Immature natural killer cell (primary cell): Measurements from ENCODE around the gene NUP50. TPM values are rescaled to one million over a fixed set of nuclear protein-coding genes. Genes with fewer than 3 reads are reported as not detected.

Experiments used
- DNase-seq, 3 donors: peaks; one replicate each; pipeline ENCODE4 v3.0.0; 2022; ENCODE audit warnings: mixed read lengths in 1 of 3
- H3K27ac Mint-ChIP-seq, 6 donors: one replicate each; pipeline ENCODE4 v1.8.0; 2020; ENCODE audit warnings: mixed read lengths in 6 of 6, mild to moderate bottlenecking in 5 of 6, inconsistent platforms in 4 of 6, moderate library complexity in 3 of 6
- H3K27me3 Mint-ChIP-seq, 3 donors: one replicate each; pipeline ENCODE4 v1.8.0; 2020 to 2021; ENCODE audit warnings: low read depth in 3 of 3, mild to moderate bottlenecking in 3 of 3, mixed read lengths in 3 of 3, moderate library complexity in 3 of 3, inconsistent platforms in 1 of 3
- H3K36me3 Mint-ChIP-seq, 3 donors: one replicate each; pipeline ENCODE4 v1.8.0; 2020; ENCODE audit warnings: mixed read lengths in 3 of 3, inconsistent platforms in 2 of 3, mild to moderate bottlenecking in 2 of 3
- H3K4me1 Mint-ChIP-seq, 2 donors: one replicate each; pipeline ENCODE4 v1.8.0; 2020; ENCODE audit warnings: inconsistent platforms in 2 of 2, mild to moderate bottlenecking in 2 of 2, mixed read lengths in 2 of 2, moderate library complexity in 1 of 2
- H3K4me3 Mint-ChIP-seq, 5 donors: one replicate each; pipeline ENCODE4 v1.8.0; 2020; ENCODE audit warnings: mild to moderate bottlenecking in 5 of 5, mixed read lengths in 5 of 5, inconsistent platforms in 3 of 5, moderate library complexity in 3 of 5
- H3K9me3 Mint-ChIP-seq, 6 donors: one replicate each; pipeline ENCODE4 v1.8.0; 2020; ENCODE audit warnings: mild to moderate bottlenecking in 6 of 6, mixed read lengths in 6 of 6, inconsistent platforms in 4 of 6, moderate library complexity in 3 of 6
- polyA plus RNA-seq, 3 donors: library from polyadenylated mRNA; unstranded; fragments of 300-500 nt; fragmentation: Illumina TruSeq; gene quantifications; one replicate each; pipeline ENCODE4 v1.2.3, GENCODE V29; 2021

NUP50 gene
- polyA plus RNA-seq, 3 donors from 2014 or later: 16.6 to 56.0 (median 26.1) TPM

GRCh38 chr22:45210991-45211390 lies 47.3 kb downstream of the NUP50 start:
- no peak for DNase-seq
- peaks cover 0 to 11% (median 4%) of the 10 kb centered on the region in 3 donors for H3K36me3 Mint-ChIP-seq
- H3K27ac Mint-ChIP-seq: no peak overlapping the region
- peaks cover 2 to 17% of the 10 kb centered on the region in 2 donors for H3K4me1 Mint-ChIP-seq
- H3K27me3 Mint-ChIP-seq: peaks cover 1 to 2% (median 2%) of the 10 kb centered on the region in 3 donors
- no peak overlapping the region for H3K4me3 Mint-ChIP-seq
- H3K9me3 Mint-ChIP-seq: no peaks in the 10 kb centered on the region

- H3K4me1 Mint-ChIP-seq: peaks cover 2 to 12% of the 10 kb centered on the region in 2 donors
- H3K4me3 Mint-ChIP-seq: no peak overlapping the region
- no peak for DNase-seq
- H3K9me3 Mint-ChIP-seq: no peaks in the 10 kb centered on the region
- H3K27me3 Mint-ChIP-seq: peaks cover 1 to 2% (median 2%) of the 10 kb centered on the region in 3 donors
- peak overlapping the region in 1 of 6 donors; percentile 20 for H3K27ac Mint-ChIP-seq
- peaks cover 0 to 6% (median under 1%) of the 10 kb centered on the region in 3 donors for H3K36me3 Mint-ChIP-seq
Observed at GRCh38 chr22:45211435-45211834, 47.7 kb downstream of the NUP50 start.

- peaks cover 0 to 6% (median 0%) of the 10 kb centered on the region in 3 donors for H3K36me3 Mint-ChIP-seq
- H3K27ac Mint-ChIP-seq: peak overlapping the region in 1 of 6 donors; percentile 20
- no peak for DNase-seq
- peaks cover 1 to 2% (median 2%) of the 10 kb centered on the region in 3 donors for H3K27me3 Mint-ChIP-seq
- no peaks in the 10 kb centered on the region for H3K9me3 Mint-ChIP-seq
- no peak overlapping the region for H3K4me3 Mint-ChIP-seq
- H3K4me1 Mint-ChIP-seq: peaks cover 4 to 12% of the 10 kb centered on the region in 2 donors
Observed at GRCh38 chr22:45211848-45212247, 48.1 kb downstream of the NUP50 start.

- Mint-ChIP-seq H3K4me1 (peaks cover 4 to 12% of the 10 kb centered on the region in 2 donors), H3K36me3 (peaks cover 0 to 6% (median 0%) of the 10 kb centered on the region in 3 donors), H3K27me3 (peaks cover 1 to 2% (median 2%) of the 10 kb centered on the region in 3 donors), H3K27ac (no peak overlapping the region), H3K4me3 (no peak overlapping the region), H3K9me3 (no peaks in the 10 kb centered on the region)
- no peak for DNase-seq
Observed at GRCh38 chr22:45212306-45212709, 48.6 kb downstream of the NUP50 start.

- H3K4me1 Mint-ChIP-seq: peaks cover 4 to 12% of the 10 kb centered on the region in 2 donors
- peak overlapping the region in 1 of 6 donors; percentile 4 for H3K27ac Mint-ChIP-seq
- H3K4me3 Mint-ChIP-seq: no peak overlapping the region
- H3K36me3 Mint-ChIP-seq: peaks cover 0 to 6% (median 0%) of the 10 kb centered on the region in 3 donors
- DNase-seq: no peak
- H3K9me3 Mint-ChIP-seq: no peaks in the 10 kb centered on the region
- peaks cover 1 to 2% (median 1%) of the 10 kb centered on the region in 3 donors for H3K27me3 Mint-ChIP-seq
Observed at GRCh38 chr22:45212992-45213751, 49.4 kb downstream of the NUP50 start.

GRCh38 chr22:45216133-45217003 lies 52.6 kb downstream of the NUP50 start:
- peaks cover 0 to 1% (median 0%) of the 10 kb centered on the region in 3 donors for H3K27me3 Mint-ChIP-seq
- no peak overlapping the region for H3K27ac Mint-ChIP-seq
- H3K9me3 Mint-ChIP-seq: no peaks in the 10 kb centered on the region
- no peak for DNase-seq
- peaks cover 7 to 26% of the 10 kb centered on the region in 2 donors for H3K4me1 Mint-ChIP-seq
- no peak overlapping the region for H3K4me3 Mint-ChIP-seq
- H3K36me3 Mint-ChIP-seq: peaks cover 0 to 3% (median 0%) of the 10 kb centered on the region in 3 donors

GRCh38 chr22:45217345-45217744 lies 53.6 kb downstream of the NUP50 start:
- H3K27me3 Mint-ChIP-seq: peaks cover 0 to 1% (median 0%) of the 10 kb centered on the region in 3 donors
- no peak overlapping the region for H3K27ac Mint-ChIP-seq
- H3K4me1 Mint-ChIP-seq: peaks cover 7 to 31% of the 10 kb centered on the region in 2 donors
- H3K9me3 Mint-ChIP-seq: no peaks in the 10 kb centered on the region
- DNase-seq: no peak
- no peak overlapping the region for H3K4me3 Mint-ChIP-seq
- peaks cover 0 to 3% (median 0%) of the 10 kb centered on the region in 3 donors for H3K36me3 Mint-ChIP-seq

GRCh38 chr22:45217806-45218205 lies 54.1 kb downstream of the NUP50 start:
- no peak for DNase-seq
- no peak overlapping the region for H3K27ac Mint-ChIP-seq
- no peaks in the 10 kb centered on the region for H3K9me3 Mint-ChIP-seq
- H3K4me1 Mint-ChIP-seq: peaks cover 9 to 35% of the 10 kb centered on the region in 2 donors
- no peak overlapping the region for H3K4me3 Mint-ChIP-seq
- peaks cover 0 to 1% (median 0%) of the 10 kb centered on the region in 3 donors for H3K27me3 Mint-ChIP-seq
- H3K36me3 Mint-ChIP-seq: peaks cover 0 to 3% (median 0%) of the 10 kb centered on the region in 3 donors

- Mint-ChIP-seq H3K9me3 (no peaks in the 10 kb centered on the region), H3K36me3 (peaks cover 0 to 3% (median 0%) of the 10 kb centered on the region in 3 donors), H3K4me3 (no peak overlapping the region), H3K4me1 (peaks cover 7 to 46% of the 10 kb centered on the region in 2 donors), H3K27me3 (no peaks in the 10 kb centered on the region), H3K27ac (no peak overlapping the region)
- DNase-seq: no peak
Observed at GRCh38 chr22:45218976-45219375, 55.3 kb downstream of the NUP50 start.

- DNase-seq: no peak
- Mint-ChIP-seq H3K27me3 (no peaks in the 10 kb centered on the region), H3K27ac (peak overlapping the region in 1 of 6 donors; percentile 37), H3K36me3 (no peaks in the 10 kb centered on the region), H3K4me1 (peaks cover 10 to 47% of the 10 kb centered on the region in 2 donors), H3K4me3 (no peak overlapping the region), H3K9me3 (no peaks in the 10 kb centered on the region)
Observed at GRCh38 chr22:45221201-45221600, 57.5 kb downstream of the NUP50 start.

- H3K4me3 Mint-ChIP-seq: no peak overlapping the region
Observed at GRCh38 chr22:45223304-45224117, 59.8 kb downstream of the NUP50 start.

GRCh38 chr22:45224331-45224730 lies 60.6 kb downstream of the NUP50 start:
- peak overlapping the region in 3 of 6 donors; percentile 24 to 84 (median 55) for H3K27ac Mint-ChIP-seq
- no peak for DNase-seq
- H3K27me3 Mint-ChIP-seq: no peaks in the 10 kb centered on the region
- peaks cover 31 to 69% of the 10 kb centered on the region in 2 donors for H3K4me1 Mint-ChIP-seq
- H3K36me3 Mint-ChIP-seq: no peaks in the 10 kb centered on the region
- H3K9me3 Mint-ChIP-seq: no peaks in the 10 kb centered on the region
- no peak overlapping the region for H3K4me3 Mint-ChIP-seq

More at GRCh38 chr22:45223304-45224117, 59.8 kb downstream of the NUP50 start:
- no peak for DNase-seq
- H3K27ac Mint-ChIP-seq: no peak overlapping the region
- no peaks in the 10 kb centered on the region for H3K27me3 Mint-ChIP-seq
- H3K9me3 Mint-ChIP-seq: no peaks in the 10 kb centered on the region
- peaks cover 31 to 70% of the 10 kb centered on the region in 2 donors for H3K4me1 Mint-ChIP-seq
- no peaks in the 10 kb centered on the region for H3K36me3 Mint-ChIP-seq
